ENCODE measurements around the gene SERPINA4. TPM values are rescaled to one million over a fixed set of nuclear protein-coding genes. Genes with fewer than 3 reads are reported as not detected.

The SERPINA4 gene
- total and polyA plus RNA-seq, 2 of the 13 experiments (the other 11 are each of a cell fraction or from before 2014, with no cell fraction given): 39.1 to 57.8 TPM

DNA sequence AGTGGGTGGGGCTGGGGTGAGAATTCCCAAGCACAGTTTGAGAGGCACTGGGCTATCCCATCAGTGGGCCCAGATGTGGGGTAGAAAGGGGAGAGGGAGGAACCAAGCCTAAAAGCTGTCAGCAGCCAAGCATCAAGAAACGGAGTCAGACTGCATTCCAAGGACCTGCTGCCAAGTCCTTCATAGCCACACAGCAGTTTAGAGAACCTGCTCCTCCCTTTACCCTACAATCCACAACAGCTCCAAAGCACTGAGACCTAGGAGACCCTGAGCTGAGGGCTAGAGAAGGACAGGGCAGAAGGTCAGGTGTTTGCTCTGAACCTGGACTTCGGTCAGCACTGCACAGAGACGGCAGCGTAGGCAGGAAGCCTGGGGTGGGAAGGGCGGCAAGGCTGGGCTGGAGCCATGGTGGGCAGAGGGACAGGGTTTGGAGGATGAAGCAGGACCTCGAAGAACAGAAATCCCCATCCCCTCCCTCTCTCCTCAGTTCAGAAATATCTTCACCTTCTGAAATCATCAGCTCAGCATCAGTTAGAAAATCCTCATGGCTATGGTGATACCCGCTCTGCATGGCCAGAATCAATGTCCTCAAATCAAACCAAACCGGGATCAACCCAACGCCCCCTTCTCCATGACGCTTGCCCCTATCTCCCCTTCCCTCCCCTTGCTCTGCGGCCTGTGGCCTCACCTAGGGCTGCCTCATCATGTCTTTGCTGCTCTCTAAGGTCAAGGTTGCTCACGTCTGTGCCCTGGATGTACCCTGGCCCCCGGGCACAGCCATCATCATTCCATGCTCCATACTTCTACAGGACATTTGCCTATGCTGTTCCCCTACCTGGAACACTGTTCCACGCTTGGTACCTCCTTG is 12.9 kb upstream of the SERPINA4 start (continued):
- TF ChIP-seq, protein P1, sequence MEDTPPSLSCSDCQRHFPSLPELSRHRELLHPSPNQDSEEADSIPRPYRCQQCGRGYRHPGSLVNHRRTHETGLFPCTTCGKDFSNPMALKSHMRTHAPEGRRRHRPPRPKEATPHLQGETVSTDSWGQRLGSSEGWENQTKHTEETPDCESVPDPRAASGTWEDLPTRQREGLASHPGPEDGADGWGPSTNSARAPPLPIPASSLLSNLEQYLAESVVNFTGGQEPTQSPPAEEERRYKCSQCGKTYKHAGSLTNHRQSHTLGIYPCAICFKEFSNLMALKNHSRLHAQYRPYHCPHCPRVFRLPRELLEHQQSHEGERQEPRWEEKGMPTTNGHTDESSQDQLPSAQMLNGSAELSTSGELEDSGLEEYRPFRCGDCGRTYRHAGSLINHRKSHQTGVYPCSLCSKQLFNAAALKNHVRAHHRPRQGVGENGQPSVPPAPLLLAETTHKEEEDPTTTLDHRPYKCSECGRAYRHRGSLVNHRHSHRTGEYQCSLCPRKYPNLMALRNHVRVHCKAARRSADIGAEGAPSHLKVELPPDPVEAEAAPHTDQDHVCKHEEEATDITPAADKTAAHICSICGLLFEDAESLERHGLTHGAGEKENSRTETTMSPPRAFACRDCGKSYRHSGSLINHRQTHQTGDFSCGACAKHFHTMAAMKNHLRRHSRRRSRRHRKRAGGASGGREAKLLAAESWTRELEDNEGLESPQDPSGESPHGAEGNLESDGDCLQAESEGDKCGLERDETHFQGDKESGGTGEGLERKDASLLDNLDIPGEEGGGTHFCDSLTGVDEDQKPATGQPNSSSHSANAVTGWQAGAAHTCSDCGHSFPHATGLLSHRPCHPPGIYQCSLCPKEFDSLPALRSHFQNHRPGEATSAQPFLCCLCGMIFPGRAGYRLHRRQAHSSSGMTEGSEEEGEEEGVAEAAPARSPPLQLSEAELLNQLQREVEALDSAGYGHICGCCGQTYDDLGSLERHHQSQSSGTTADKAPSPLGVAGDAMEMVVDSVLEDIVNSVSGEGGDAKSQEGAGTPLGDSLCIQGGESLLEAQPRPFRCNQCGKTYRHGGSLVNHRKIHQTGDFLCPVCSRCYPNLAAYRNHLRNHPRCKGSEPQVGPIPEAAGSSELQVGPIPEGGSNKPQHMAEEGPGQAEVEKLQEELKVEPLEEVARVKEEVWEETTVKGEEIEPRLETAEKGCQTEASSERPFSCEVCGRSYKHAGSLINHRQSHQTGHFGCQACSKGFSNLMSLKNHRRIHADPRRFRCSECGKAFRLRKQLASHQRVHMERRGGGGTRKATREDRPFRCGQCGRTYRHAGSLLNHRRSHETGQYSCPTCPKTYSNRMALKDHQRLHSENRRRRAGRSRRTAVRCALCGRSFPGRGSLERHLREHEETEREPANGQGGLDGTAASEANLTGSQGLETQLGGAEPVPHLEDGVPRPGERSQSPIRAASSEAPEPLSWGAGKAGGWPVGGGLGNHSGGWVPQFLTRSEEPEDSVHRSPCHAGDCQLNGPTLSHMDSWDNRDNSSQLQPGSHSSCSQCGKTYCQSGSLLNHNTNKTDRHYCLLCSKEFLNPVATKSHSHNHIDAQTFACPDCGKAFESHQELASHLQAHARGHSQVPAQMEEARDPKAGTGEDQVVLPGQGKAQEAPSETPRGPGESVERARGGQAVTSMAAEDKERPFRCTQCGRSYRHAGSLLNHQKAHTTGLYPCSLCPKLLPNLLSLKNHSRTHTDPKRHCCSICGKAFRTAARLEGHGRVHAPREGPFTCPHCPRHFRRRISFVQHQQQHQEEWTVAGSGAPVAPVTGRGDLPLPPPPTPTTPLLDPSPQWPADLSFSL (CRISPR knock-in tag; IDR thresholded peaks at IDR 0.05): no peak
- TF ChIP-seq ZFAT (CRISPR knock-in tag; conservative IDR thresholded peaks at IDR 0.05): no peak
- TF ChIP-seq ZNF775 (CRISPR knock-in tag; IDR thresholded peaks at IDR 0.05; ENCODE audit: borderline replicate concordance): no peak
- TF ChIP-seq NFKBIZ (CRISPR knock-in tag; IDR thresholded peaks at IDR 0.05): no peak
- 0 out of 2 replicates have a peak, but pooled peaks have one; percentile 53 for TF ChIP-seq NR2F2 (IDR thresholded peaks at IDR 0.05; ENCODE audit: borderline replicate concordance, low read depth)
- no peak for TF ChIP-seq KMT2A (CRISPR knock-in tag; IDR thresholded peaks at IDR 0.05)
- no peak for TF ChIP-seq U2AF1 (optimal IDR thresholded peaks at IDR 0.05; ENCODE audit: low read depth, low read length)
- peak; percentile 95 for TF ChIP-seq ESRRA (CRISPR knock-in tag; IDR thresholded peaks at IDR 0.05; ENCODE audit: low read depth)
- no peak for TF ChIP-seq ZNF546 (CRISPR knock-in tag; conservative IDR thresholded peaks at IDR 0.05)
- 0 out of 4 replicates have a peak, but pooled peaks of 1 of the 2 experiments have one; percentile 31 for TF ChIP-seq EP300 (IDR thresholded peaks at IDR 0.05; ENCODE audit: low read depth in 2 of 2, low read length in 2 of 2)
- 0 out of 2 replicates have a peak, but pooled peaks have one; percentile 25 for TF ChIP-seq EP300 (CRISPR knock-in tag; IDR thresholded peaks at IDR 0.05; ENCODE audit: borderline replicate concordance)
- TF ChIP-seq THAP11 (CRISPR knock-in tag; IDR thresholded peaks at IDR 0.05): 0 out of 2 replicates have a peak, but pooled peaks have one; percentile 33
- TF ChIP-seq, protein P2, sequence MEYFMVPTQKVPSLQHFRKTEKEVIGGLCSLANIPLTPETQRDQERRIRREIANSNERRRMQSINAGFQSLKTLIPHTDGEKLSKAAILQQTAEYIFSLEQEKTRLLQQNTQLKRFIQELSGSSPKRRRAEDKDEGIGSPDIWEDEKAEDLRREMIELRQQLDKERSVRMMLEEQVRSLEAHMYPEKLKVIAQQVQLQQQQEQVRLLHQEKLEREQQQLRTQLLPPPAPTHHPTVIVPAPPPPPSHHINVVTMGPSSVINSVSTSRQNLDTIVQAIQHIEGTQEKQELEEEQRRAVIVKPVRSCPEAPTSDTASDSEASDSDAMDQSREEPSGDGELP (IDR thresholded peaks at IDR 0.05; ENCODE audit: borderline replicate concordance, low read depth): peak; percentile 57; the same call in 1 of the 2 replicates
- peak; percentile 44; the same call in 1 of the 2 replicates for TF ChIP-seq ZNF329 (CRISPR knock-in tag; IDR thresholded peaks at IDR 0.05; ENCODE audit: low read depth)
- peak; percentile 23; the same call in 1 of the 2 replicates for TF ChIP-seq KDM5B (CRISPR knock-in tag; IDR thresholded peaks at IDR 0.05; ENCODE audit: borderline replicate concordance)
- no peak for TF ChIP-seq ZNF232 (CRISPR knock-in tag; IDR thresholded peaks at IDR 0.05; ENCODE audit: borderline replicate concordance)
- TF ChIP-seq RXRB (CRISPR knock-in tag; IDR thresholded peaks at IDR 0.05; ENCODE audit: borderline replicate concordance): peak; percentile 89
- TF ChIP-seq FOXA1 (IDR thresholded peaks at IDR 0.05): no peak
- TF ChIP-seq FOXA1 (CRISPR knock-in tag; IDR thresholded peaks at IDR 0.05): 0 out of 2 replicates have a peak, but pooled peaks have one; percentile 41
- no peak for TF ChIP-seq SOX6 (IDR thresholded peaks at IDR 0.05)
- peak; percentile 70 for TF ChIP-seq SOX6 (CRISPR knock-in tag; IDR thresholded peaks at IDR 0.05)

Data from HepG2 (cell line).